Measurements from ENCODE around the gene ZIC4. TPM values are rescaled to one million over a fixed set of nuclear protein-coding genes. Genes with fewer than 3 reads are reported as not detected.

The ZIC4 gene
- total and polyA plus RNA-seq, 10 of the 15 experiments (the other 5 are each of a cell fraction or from before 2014, with no cell fraction given), result not detected

DNA sequence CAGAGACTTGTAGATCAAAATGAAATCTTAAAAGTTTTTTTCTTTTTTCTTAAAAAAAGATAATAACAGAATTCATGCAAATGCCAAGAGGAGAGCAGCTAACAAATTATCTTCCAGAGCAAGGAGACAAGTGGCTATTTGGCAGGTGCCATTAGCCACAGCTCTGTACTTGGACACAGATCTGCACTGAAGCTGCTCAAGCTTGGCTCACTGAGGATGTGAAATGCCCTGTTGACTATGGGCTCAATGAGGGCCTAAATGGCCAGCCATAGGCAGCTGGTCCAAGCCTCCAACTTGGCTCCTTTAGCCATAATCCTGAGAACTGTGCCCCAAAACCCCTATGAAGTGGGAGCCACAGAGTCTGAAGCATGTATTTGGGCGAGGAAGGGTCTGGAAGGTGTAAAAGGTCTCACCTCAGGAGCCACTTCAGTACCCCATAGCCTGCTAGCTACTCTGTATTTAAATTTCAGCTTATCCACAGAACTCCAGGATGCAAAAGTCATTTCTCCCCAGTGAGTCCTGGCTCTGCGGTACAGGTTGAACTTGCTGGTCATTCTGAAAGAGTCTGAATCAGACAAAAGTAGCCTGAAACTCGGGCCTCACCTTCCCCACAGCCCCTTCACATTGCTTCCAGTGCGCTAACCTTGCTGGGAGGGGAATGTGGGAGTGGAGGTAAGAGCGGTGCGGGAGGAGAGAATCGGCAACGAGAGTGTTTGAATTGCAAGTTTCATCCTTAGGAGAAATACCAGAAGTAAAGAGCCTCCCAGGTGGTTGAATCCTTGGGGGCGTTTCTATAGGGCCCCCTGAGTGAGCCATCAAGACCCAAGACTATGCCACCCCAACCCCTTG, 48.0 kb downstream of the ZIC4 start:
- H3K4me1 ChIP-seq (ENCODE audit: control insufficient read depth, insufficient read depth, low read length), result no peaks in the 10 kb centered on the region
- H3K4me3 ChIP-seq, result no peak overlapping the region
- no peaks in the 10 kb centered on the region for H3K79me2 ChIP-seq (ENCODE audit: control insufficient read depth, insufficient read depth, low read length)
- CTCF ChIA-PET, result interaction anchor here (0.7 to 1.0 kb wide), 2 partner anchors 25 to 1006 kb away, joined by 3 read pairs; no protein-coding TSS in a partner anchor
- no peak for ATAC-seq
- no peak overlapping the region for H3K9ac ChIP-seq (ENCODE audit: control insufficient read depth, insufficient read depth, low read length)
- no peak for FAIRE-seq
- RAD21 ChIA-PET (ENCODE audit: unreplicated experiment), result no interaction called here
- intact Hi-C loops (cut with micrococcal nuclease; ENCODE audit: unreplicated experiment), result no loop called here
- no peaks in the 10 kb centered on the region for H3K36me3 ChIP-seq (ENCODE audit: control insufficient read depth in 2 of 2, insufficient read depth in 2 of 2, low read length in 1 of 2)
- peaks cover 6 to 26% of the 10 kb centered on the region in 2 experiments for H3K27me3 ChIP-seq (replicated peaks in 1 of 2; ENCODE audit: control insufficient read depth in 2 of 2, insufficient read depth in 2 of 2, low read length in 1 of 2)
- H3K27ac ChIP-seq (ENCODE audit: control insufficient read depth, insufficient read depth), result no peak overlapping the region
- H3K4me2 ChIP-seq (ENCODE audit: control insufficient read depth, insufficient read depth), result no peak overlapping the region
- no TSS peak for BruUV-seq (replicated peaks)
- DNase-seq (ENCODE audit: low read depth, low spot score), result no peak
- H2AFZ ChIP-seq (ENCODE audit: control insufficient read depth, low read depth, low read length), result no peak overlapping the region
- SMC1A ChIA-PET (ENCODE audit: uncharacterized antibody, unreplicated experiment), result no interaction called here
- in situ Hi-C loops (cut with MboI), result no loop called here
- POLR2A ChIA-PET, result no interaction called here
- H4K20me1 ChIP-seq (ENCODE audit: control insufficient read depth, insufficient read depth), result no peaks in the 10 kb centered on the region
- no peaks in the 10 kb centered on the region; the same call in 2 of the 3 replicates for H3K9me3 ChIP-seq (replicated peaks; ENCODE audit: control insufficient read depth, insufficient read depth, low read length)
- 17% methylated on average over 9 of the region's 9 CpGs for WGBS (ENCODE audit: insufficient coverage, insufficient replicate concordance, low lambda C conversion rate, missing lambda C conversion rate)
- TF ChIP-seq SPI1 (IDR thresholded peaks at IDR 0.05; ENCODE audit: borderline replicate concordance, insufficient read depth, low read depth, low read length), result no peak
- TF ChIP-seq CHD2 (IDR thresholded peaks at IDR 0.05; ENCODE audit: borderline replicate concordance, low read depth, low read length), result no peak
- TF ChIP-seq ZNF622 (IDR thresholded peaks at IDR 0.05), result no peak
- TF ChIP-seq BRCA1 (IDR thresholded peaks at IDR 0.05; ENCODE audit: low read depth, low read length), result no peak
- TF ChIP-seq, protein P1, sequence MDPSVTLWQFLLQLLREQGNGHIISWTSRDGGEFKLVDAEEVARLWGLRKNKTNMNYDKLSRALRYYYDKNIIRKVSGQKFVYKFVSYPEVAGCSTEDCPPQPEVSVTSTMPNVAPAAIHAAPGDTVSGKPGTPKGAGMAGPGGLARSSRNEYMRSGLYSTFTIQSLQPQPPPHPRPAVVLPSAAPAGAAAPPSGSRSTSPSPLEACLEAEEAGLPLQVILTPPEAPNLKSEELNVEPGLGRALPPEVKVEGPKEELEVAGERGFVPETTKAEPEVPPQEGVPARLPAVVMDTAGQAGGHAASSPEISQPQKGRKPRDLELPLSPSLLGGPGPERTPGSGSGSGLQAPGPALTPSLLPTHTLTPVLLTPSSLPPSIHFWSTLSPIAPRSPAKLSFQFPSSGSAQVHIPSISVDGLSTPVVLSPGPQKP (IDR thresholded peaks at IDR 0.05; ENCODE audit: low read depth, low read length), result no peak
- no peak for TF ChIP-seq TAF1 (IDR thresholded peaks at IDR 0.05; ENCODE audit: borderline replicate concordance, low read depth, low read length)
- TF ChIP-seq RELA (IDR thresholded peaks at IDR 0.05; ENCODE audit: borderline replicate concordance, partially characterized antibody), result no peak
- TF ChIP-seq, protein P2, sequence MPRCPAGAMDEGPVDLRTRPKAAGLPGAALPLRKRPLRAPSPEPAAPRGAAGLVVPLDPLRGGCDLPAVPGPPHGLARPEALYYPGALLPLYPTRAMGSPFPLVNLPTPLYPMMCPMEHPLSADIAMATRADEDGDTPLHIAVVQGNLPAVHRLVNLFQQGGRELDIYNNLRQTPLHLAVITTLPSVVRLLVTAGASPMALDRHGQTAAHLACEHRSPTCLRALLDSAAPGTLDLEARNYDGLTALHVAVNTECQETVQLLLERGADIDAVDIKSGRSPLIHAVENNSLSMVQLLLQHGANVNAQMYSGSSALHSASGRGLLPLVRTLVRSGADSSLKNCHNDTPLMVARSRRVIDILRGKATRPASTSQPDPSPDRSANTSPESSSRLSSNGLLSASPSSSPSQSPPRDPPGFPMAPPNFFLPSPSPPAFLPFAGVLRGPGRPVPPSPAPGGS (IDR thresholded peaks at IDR 0.05; ENCODE audit: borderline replicate concordance, insufficient read depth, low read depth, low read length, poor library complexity, severe bottlenecking), result no peak
- TF ChIP-seq ASH2L (IDR thresholded peaks at IDR 0.05; ENCODE audit: borderline replicate concordance, low read depth), result no peak
- no peak for TF ChIP-seq PAX8 (IDR thresholded peaks at IDR 0.05)
- no peak for TF ChIP-seq ESRRA (IDR thresholded peaks at IDR 0.05; ENCODE audit: low read length)
- TF ChIP-seq, protein P3, sequence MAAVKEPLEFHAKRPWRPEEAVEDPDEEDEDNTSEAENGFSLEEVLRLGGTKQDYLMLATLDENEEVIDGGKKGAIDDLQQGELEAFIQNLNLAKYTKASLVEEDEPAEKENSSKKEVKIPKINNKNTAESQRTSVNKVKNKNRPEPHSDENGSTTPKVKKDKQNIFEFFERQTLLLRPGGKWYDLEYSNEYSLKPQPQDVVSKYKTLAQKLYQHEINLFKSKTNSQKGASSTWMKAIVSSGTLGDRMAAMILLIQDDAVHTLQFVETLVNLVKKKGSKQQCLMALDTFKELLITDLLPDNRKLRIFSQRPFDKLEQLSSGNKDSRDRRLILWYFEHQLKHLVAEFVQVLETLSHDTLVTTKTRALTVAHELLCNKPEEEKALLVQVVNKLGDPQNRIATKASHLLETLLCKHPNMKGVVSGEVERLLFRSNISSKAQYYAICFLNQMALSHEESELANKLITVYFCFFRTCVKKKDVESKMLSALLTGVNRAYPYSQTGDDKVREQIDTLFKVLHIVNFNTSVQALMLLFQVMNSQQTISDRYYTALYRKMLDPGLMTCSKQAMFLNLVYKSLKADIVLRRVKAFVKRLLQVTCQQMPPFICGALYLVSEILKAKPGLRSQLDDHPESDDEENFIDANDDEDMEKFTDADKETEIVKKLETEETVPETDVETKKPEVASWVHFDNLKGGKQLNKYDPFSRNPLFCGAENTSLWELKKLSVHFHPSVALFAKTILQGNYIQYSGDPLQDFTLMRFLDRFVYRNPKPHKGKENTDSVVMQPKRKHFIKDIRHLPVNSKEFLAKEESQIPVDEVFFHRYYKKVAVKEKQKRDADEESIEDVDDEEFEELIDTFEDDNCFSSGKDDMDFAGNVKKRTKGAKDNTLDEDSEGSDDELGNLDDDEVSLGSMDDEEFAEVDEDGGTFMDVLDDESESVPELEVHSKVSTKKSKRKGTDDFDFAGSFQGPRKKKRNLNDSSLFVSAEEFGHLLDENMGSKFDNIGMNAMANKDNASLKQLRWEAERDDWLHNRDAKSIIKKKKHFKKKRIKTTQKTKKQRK (IDR thresholded peaks at IDR 0.05; ENCODE audit: low read depth, low read length), result no peak
- TF ChIP-seq SREBF2 (IDR thresholded peaks at IDR 0.05; ENCODE audit: low read length), result no peak
- TF ChIP-seq NBN (IDR thresholded peaks at IDR 0.05), result no peak
- TF ChIP-seq YBX1 (IDR thresholded peaks at IDR 0.05), result no peak

Data from GM12878 (cell line).